Bronchial epithelial cell (primary cell): ENCODE data around the gene RAD9A. TPM values are rescaled to one million over a fixed set of nuclear protein-coding genes. Genes with fewer than 3 reads are reported as not detected.
A peak's percentile ranks its signal among the peaks of the same experiment; 100 is the strongest.

Experiments
- DNase-seq: peaks from one replicate; pipeline ENCODE4 v3.0.0-alpha.2; 2010; ENCODE audit warnings: low read depth
- FAIRE-seq: peaks from 2 replicates; lab custom pipeline; 2011; peaks lifted over from hg19 to GRCh38; lab: Jason Lieb, UNC
- H3K27me3 ChIP-seq: 2 replicates; pipeline ENCODE4 v1.5.1; 2011; ENCODE audit warnings: low read length; ENCODE audit not compliant: control insufficient read depth, insufficient read depth
- H3K36me3 ChIP-seq: 2 replicates; pipeline ENCODE4 v1.5.1; 2011; ENCODE audit warnings: low read length; ENCODE audit not compliant: control insufficient read depth, insufficient read depth
- H3K4me3 ChIP-seq: 2 replicates; pipeline ENCODE4 v1.5.1; 2011; ENCODE audit warnings: mild to moderate bottlenecking, low read depth, low read length, control low read depth
- total RNA-seq: library from RNA; depleted of rRNA; stranded (reverse); fragments of >200 nt; gene quantifications from 2 replicates; pipeline ENCODE4 v1.2.1, GENCODE V29; 2014
- TF ChIP-seq, protein P1 (sequence below): IDR thresholded peaks from 2 replicates; pipeline ENCODE4 v1.5.1; 2011; ENCODE audit warnings: mild to moderate bottlenecking, moderate library complexity, low read length, control low read depth, inconsistent platforms; ENCODE audit not compliant: insufficient read depth, severe bottlenecking

RAD9A gene
- 8.7 and 10.8 TPM in 2 replicates for total RNA-seq

DNA sequence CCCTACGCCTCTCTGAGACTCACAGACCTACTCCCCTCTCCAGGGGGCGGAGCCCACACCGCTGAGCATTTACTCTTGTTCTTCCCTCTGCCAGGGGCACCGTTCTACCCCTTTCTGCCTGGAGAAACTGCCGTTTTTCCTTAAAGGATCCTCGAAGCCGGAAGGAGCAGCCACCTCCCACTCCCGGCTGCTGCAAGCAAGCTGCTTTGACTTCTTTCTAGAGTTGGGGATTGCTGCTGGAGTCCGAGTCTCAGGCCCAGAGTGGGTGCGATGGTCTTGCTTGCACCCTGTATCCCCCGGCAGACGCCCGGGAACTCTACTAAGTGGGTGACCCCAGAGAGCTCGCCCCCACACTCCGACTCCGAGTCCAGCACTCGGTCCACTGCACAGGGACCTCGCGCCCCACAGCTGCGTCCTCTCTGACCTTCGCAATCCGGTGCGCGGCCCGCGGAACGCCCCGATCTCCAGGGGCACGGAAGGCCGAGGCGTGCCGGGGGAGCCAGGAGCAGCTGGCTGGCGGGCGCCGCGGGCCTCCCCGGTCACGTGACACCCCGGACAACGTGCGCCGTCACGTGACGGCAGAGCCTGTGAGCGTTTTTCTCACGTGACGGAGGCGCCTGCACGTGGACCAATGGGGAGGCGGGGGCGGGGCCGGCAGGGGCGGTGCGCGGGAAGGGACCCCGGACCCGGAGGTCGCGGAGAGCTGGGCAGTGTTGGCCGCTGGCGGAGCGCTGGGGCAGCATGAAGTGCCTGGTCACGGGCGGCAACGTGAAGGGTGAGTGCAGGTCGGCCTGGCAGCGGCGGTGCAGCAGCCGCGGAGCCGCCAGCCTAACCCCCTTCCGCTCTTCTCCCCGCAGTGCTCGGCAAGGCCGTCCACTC is at the start of gene RAD9A:
TSS of gene RAD9A (plus strand) at position 683 of the 879 bp plus-strand sequence. CDS start at position 742, 59 bp downstream.
- Histone ChIP-seq H3K4me3 (peak within 1 kb of the TSS; percentile 87), H3K27me3 (no peaks in the 10 kb centered on the region), H3K36me3 (peaks cover 2% of the 10 kb centered on the region)
- FAIRE-seq (no peak), DNase-seq (peak; percentile 72)
- TF ChIP-seq, protein P1, sequence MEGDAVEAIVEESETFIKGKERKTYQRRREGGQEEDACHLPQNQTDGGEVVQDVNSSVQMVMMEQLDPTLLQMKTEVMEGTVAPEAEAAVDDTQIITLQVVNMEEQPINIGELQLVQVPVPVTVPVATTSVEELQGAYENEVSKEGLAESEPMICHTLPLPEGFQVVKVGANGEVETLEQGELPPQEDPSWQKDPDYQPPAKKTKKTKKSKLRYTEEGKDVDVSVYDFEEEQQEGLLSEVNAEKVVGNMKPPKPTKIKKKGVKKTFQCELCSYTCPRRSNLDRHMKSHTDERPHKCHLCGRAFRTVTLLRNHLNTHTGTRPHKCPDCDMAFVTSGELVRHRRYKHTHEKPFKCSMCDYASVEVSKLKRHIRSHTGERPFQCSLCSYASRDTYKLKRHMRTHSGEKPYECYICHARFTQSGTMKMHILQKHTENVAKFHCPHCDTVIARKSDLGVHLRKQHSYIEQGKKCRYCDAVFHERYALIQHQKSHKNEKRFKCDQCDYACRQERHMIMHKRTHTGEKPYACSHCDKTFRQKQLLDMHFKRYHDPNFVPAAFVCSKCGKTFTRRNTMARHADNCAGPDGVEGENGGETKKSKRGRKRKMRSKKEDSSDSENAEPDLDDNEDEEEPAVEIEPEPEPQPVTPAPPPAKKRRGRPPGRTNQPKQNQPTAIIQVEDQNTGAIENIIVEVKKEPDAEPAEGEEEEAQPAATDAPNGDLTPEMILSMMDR: no peak

- DNase-seq: no peak
- Histone ChIP-seq H3K4me3 (no peak overlapping the region), H3K27me3 (no peaks in the 10 kb centered on the region), H3K36me3 (no peaks in the 10 kb centered on the region)
- TF ChIP-seq, protein P1: no peak
- no peak for FAIRE-seq
These were observed 47.5 kb upstream of the RAD9A start for GRCh38 chr11:67344264-67344663.

DNA sequence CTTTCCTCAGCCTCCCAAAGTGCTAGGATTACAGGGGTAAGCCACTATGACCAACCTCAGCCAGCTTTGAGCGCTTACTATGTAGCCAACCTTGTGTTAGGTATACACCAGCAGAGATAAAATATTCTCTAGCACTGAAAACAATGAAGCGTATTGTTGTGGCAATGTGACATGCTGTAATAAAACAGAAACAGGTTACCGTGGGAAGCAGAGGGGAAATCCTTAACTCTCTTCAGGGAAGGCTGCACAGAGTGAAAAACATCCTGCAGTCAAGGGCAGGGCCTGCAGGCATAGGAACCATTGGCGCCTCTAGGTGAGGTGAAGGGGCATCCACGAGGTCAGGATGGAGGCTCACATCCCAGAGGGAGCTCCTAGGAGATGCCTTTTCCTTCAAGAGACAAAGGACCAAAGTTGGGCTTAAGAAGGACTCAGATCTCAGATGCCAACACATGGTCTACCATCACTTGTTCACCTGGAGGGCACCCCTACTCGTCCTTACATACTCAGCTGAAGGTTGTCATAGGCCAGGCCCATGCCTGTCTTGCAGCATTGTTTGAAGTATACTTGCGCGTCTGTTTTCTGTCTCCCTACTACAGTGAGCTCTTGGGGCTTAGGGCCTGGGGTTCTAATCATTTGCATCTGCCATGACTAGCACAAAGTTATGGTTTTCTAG is 46.4 kb upstream of the RAD9A start:
- FAIRE-seq: no peak
- no peaks in the 10 kb centered on the region for H3K36me3 ChIP-seq
- no peaks in the 10 kb centered on the region for H3K27me3 ChIP-seq
- no peak for DNase-seq
- TF ChIP-seq, protein P1: no peak
- H3K4me3 ChIP-seq: no peak overlapping the region

DNA sequence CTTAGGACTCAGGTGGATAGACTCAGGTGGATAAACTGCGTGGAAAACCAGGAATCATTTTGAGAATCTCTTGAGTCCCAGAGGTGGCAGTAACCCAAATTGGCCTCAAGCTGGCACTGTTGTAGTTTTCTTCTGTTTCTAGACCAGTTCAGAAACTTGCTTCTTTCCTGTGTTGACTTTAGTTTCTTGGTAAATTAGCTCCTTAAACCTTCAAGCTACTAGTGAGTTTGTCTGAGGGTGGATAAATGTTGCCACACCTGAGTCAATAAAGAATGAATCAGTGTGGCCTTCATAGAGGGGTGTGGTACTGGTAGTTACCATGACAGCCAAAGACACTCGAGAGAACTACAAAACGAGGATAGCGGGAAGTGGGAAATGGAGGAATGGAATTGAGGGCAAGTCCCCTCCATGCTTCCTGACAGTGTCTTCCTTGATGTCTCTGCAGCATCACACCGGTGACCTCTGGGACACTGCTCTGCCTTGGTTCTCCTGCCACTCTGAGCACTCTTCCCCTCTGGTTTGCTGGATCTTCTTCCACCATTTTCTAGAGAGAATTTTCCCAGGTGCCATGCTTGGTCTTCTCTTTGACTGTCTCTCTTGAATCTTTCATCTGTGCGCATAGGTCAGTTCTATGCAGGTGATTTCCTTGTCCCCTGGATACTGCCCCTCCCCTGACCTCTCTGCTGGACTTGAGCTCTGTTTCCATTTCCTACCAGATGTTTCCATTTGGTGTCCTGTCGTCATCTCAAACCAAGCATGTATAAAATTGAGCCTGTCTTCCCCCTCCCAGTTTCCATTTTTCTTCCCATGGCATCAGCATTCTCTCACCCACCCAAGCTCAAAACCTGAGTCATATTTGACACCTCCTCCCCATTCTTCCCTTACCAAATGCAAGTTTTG is 45.6 kb upstream of the RAD9A start:
- no peak overlapping the region for H3K4me3 ChIP-seq
- DNase-seq (peak; percentile 99), FAIRE-seq (peak; percentile 36)
- TF ChIP-seq, protein P1: peak; percentile 89
- peaks cover 2% of the 10 kb centered on the region for H3K36me3 ChIP-seq
- no peaks in the 10 kb centered on the region for H3K27me3 ChIP-seq

DNA sequence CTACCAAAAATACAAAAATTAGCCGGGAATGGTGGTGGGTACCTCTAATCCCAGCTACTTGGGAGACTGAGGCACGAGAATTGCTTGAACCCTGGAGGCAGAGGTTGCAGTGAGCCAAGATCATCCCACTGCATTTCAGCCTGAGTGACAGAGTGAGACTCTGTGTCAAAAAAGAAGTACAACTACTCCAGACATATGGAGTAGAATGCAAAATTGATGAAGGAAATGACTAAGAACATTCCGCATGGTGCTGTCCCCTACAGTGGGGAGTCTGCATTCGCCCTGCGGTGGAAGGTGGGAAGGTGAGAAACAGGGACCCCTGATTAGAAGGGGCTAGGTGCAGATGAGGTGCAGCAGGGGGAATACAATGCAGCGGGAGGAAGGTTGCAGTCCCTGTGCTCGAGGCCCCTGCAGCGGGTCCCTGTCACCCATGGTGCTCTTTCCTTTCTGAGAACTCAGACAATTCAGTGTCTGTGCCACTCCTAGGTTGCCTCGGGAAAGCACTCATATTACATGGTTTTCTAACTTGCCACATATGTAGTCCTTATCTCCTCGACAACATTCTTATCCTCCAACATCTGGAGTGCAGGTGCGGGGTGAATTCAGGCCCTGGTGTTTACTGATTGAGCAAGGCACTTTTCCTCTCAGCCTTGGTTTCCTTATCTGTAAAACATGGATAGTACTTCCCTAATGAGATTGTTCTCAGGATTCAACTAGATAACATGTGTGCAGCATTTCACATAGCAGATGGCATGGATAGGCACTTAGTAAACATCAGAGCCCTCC is 43.6 kb upstream of the RAD9A start:
- FAIRE-seq: no peak
- TF ChIP-seq, protein P1: no peak
- H3K4me3 ChIP-seq: no peak overlapping the region
- DNase-seq: no peak
- H3K27me3 ChIP-seq: no peaks in the 10 kb centered on the region
- peaks cover 5% of the 10 kb centered on the region for H3K36me3 ChIP-seq
